Esophagus squamous epithelium (tissue), 5 donors: ENCODE results near the gene AANAT. TPM values are rescaled to one million over a fixed set of nuclear protein-coding genes. Genes with fewer than 3 reads are reported as not detected.

Source experiments
- DNase-seq: peaks from one replicate; lab custom pipeline; 2025; lab: John Stamatoyannopoulos, UW
- H3K27ac ChIP-seq, 4 donors: fragments of 200-600 bp; sonication (generic); one replicate each; pipeline ENCODE4 v1.5.1; 2016 to 2019; ENCODE audit warnings: mild to moderate bottlenecking in 1 of 4
- H3K27me3 ChIP-seq, 4 donors: fragments of 200-600 bp; sonication (generic); 1 replicate in 3 of 4; 2 replicates in 1 of 4; pipeline versions ENCODE4 v1.5.1 to v1.6.0; 2017 to 2021; ENCODE audit warnings: antibody characterized with exemption in 1 of 4
- H3K36me3 ChIP-seq, 3 donors: fragments of 200-600 bp; sonication (generic); one replicate each; pipeline ENCODE4 v1.5.1; 2016 to 2019
- H3K4me1 ChIP-seq, 3 donors: fragments of 200-600 bp; sonication (generic); one replicate each; pipeline ENCODE4 v1.5.1; 2017 to 2019
- H3K4me3 ChIP-seq, 4 donors: fragments of 200-600 bp; sonication (generic); 1 replicate in 3 of 4; 2 replicates in 1 of 4; pipeline ENCODE4 v1.5.1; 2016 to 2019; ENCODE audit warnings: mild to moderate bottlenecking in 2 of 4, moderate library complexity in 1 of 4
- H3K9me3 ChIP-seq, 3 donors: fragments of 200-600 bp; sonication (generic); one replicate each; pipeline ENCODE4 v1.5.1; 2016 to 2019
- POLR2A ChIP-seq, 4 donors: fragments of 450-650 bp; IDR thresholded peaks; one replicate each; pipeline ENCODE4 v1.6.1; 2017; ENCODE audit warnings: antibody characterized with exemption in 4 of 4, mild to moderate bottlenecking in 4 of 4, moderate library complexity in 3 of 4
- WGBS, 2 donors: methylation state at CpG; one replicate each; pipeline ENCODE4 v1.1.5; 2018; 5-methylcytosine and 5-hydroxymethylcytosine counted together
- intact Hi-C: fragments of 100-400 bp; cut with DNase I; formaldehyde crosslinking; loops from one replicate; pipeline ENCODE4 v1.15.0; 2022
- total RNA-seq, 4 donors: library from RNA; depleted of rRNA; stranded (reverse); fragments of >200 nt; gene quantifications; one replicate each; pipeline ENCODE4 v1.1.0, GENCODE V29; 2016
- TF ChIP-seq, protein P1 (sequence below), 6 experiments: fragments of 450-650 bp in 4 of 6; fragments of 200-600 bp in 2 of 6; sonication (generic) in 2 of 6; IDR thresholded peaks; one replicate each; pipeline ENCODE4 v1.5.1; 2016 to 2019; ENCODE audit warnings: antibody characterized with exemption in 6 of 6, mild to moderate bottlenecking in 4 of 6, moderate library complexity in 4 of 6
- donor health status: DM: yes; HTN: yes; CAD: no.

Gene AANAT
- total RNA-seq, 4 donors from 2014 or later = not detected

DNA sequence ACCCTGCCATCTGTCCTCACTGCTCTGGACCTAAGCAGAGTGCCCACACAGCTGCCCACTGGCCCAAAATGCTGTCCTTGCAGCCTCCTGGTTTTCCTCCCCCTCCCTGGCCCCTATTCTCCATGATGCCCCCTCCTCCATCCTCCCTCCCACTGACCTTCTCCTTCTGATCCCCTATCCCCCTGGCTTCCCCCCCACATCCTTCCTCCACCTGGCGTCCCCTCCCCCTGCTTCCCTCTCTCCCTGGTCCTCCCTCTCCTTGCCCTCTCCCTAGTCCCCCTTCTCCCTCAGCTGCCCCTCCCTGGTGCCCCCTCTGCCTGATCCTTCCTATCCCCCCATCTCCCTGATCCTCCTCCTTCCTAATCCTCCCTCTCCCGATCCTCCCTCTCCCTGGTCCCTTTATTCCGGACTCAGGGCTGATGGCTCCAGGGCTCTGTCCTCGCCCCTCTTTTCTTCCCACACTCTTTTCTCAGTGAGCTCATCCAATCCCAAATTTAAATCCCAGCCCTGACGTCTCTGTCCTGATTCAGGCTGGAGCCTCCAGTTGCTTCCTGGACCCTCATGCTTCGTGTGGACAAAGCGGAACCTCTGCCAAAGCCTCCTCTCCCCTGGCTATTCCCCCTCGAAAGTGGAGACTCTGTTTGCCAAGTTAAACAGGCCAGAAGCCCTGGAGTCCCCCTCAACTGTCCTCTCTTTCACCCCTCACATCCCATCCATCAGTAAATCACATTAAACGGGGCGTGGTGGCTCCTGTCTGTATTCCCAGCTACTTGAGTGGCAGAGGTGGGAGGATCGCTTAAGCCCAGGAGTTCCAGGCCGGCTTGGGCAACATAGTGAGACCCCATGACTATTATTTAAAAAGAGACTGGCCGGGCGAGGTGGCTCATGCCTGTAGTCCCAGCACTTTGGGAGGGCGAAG, 51.9 kb downstream of the AANAT start:
- Histone ChIP-seq H3K9me3 (no peaks in the 10 kb centered on the region), H3K27me3 (peaks cover 0 to 16% (median 0%) of the 10 kb centered on the region in 4 donors), H3K4me1 (peaks cover 14 to 34% (median 15%) of the 10 kb centered on the region in 3 donors), H3K4me3 (no peak overlapping the region), H3K27ac (no peak overlapping the region), H3K36me3 (no peaks in the 10 kb centered on the region)
- no peak for TF ChIP-seq POLR2A (IDR thresholded peaks at IDR 0.05)
- TF ChIP-seq, protein P1, sequence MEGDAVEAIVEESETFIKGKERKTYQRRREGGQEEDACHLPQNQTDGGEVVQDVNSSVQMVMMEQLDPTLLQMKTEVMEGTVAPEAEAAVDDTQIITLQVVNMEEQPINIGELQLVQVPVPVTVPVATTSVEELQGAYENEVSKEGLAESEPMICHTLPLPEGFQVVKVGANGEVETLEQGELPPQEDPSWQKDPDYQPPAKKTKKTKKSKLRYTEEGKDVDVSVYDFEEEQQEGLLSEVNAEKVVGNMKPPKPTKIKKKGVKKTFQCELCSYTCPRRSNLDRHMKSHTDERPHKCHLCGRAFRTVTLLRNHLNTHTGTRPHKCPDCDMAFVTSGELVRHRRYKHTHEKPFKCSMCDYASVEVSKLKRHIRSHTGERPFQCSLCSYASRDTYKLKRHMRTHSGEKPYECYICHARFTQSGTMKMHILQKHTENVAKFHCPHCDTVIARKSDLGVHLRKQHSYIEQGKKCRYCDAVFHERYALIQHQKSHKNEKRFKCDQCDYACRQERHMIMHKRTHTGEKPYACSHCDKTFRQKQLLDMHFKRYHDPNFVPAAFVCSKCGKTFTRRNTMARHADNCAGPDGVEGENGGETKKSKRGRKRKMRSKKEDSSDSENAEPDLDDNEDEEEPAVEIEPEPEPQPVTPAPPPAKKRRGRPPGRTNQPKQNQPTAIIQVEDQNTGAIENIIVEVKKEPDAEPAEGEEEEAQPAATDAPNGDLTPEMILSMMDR (IDR thresholded peaks at IDR 0.05) = no peak
- intact Hi-C loops = no loop called here
- 70 to 73% methylated on average over 12 to 13 of the region's 15 CpGs for WGBS, 2 donors
- DNase-seq = no peak

Other genes starting within 250 kb of the AANAT start
- 1 to 10 TPM in 1 of 4 donors, under 1 TPM in 3; 0.11 to 3.4 (median 0.26) TPM for gene RNF157, start 227.1 kb upstream of the AANAT start, total RNA-seq
- 10 to 100 TPM in 3 of 4 donors, 1 to 10 TPM in 1; 7.9 to 27.2 (median 13.6) TPM for gene UBALD2, start 202.3 kb upstream of the AANAT start, total RNA-seq
- gene QRICH2, start 159.3 kb upstream of the AANAT start, total RNA-seq = 1 to 10 TPM; 1.1 to 2.8 (median 1.8) TPM
- gene PRPSAP1, start 113.7 kb upstream of the AANAT start, total RNA-seq = 10 to 100 TPM; 36.0 to 68.6 (median 49.5) TPM
- 10 to 100 TPM; 17.0 to 37.0 (median 22.8) TPM for gene SPHK1, start 83.0 kb upstream of the AANAT start, total RNA-seq
- gene UBE2O, start 14.5 kb upstream of the AANAT start, total RNA-seq = 10 to 100 TPM; 11.9 to 19.8 (median 16.3) TPM
- gene RHBDF2, start 33.8 kb downstream of the AANAT start, total RNA-seq = 10 to 100 TPM; 27.0 to 38.5 (median 33.7) TPM
- gene CYGB, start 70.1 kb downstream of the AANAT start, total RNA-seq = 10 to 100 TPM in 2 of 4 donors, 1 to 10 TPM in 2; 1.3 to 12.8 (median 6.9) TPM
- gene PRCD, start 72.4 kb downstream of the AANAT start, total RNA-seq = 1 to 10 TPM in 2 of 4 donors, under 1 TPM in 1, not detected in 1; 0.73 to 2.5 (median 1.4) TPM
- 10 to 100 TPM; 15.2 to 39.9 (median 29.5) TPM for gene ST6GALNAC2, start 118.3 kb downstream of the AANAT start, total RNA-seq
- gene ST6GALNAC1, start 176.2 kb downstream of the AANAT start, total RNA-seq = 10 to 100 TPM; 10.6 to 63.3 (median 32.7) TPM
- 100 to 1,000 TPM in 1 of 4 donors, 10 to 100 TPM in 3; 11.0 to 116 (median 39.2) TPM for gene MXRA7, start 243.4 kb downstream of the AANAT start, total RNA-seq